HG03135 (cell line): ENCODE measurements around the gene SEC22C.
"Not testable (repeated sequence)": the region's sequence is repeated elsewhere in the genome, so short reads cannot be mapped to it uniquely, and the experiment has no call there.

Experiments
- ATAC-seq: cut with Tn5 transposase; IDR thresholded peaks from one replicate; pipeline ENCODE4 v1.9.1; 2021; ENCODE audit warnings: mild to moderate bottlenecking, moderate library complexity; ENCODE audit not compliant: unreplicated experiment

Gene SEC22C

DNA sequence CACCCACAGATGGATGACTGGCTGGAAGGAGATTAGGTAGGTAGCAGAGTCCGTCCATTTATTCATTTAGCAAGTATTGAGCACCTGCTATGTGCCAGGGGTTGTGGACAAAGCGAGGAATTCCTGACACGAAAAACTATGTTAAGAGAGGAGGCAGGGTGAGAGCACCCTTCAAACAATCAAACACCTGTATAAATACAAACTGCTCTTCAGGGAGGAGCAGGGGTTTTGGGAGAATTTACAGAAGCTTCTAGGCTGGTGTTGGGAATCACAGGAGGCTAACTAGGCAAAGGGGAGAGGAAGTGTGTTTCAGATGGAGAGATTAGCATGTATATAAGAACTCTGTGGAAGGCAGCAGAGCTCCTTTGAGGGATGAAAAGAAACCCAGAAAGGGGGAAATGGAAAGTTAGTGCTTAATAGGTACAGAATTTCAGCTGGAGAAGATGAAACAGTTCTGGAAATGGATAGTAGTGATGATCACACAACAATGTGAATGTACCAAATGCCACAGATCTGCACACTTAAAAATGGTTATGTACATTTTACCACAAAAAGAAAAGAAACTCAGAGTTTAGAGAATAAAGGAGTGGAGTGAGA lies 805 bp upstream of the SEC22C start:
- no peak for ATAC-seq

DNA sequence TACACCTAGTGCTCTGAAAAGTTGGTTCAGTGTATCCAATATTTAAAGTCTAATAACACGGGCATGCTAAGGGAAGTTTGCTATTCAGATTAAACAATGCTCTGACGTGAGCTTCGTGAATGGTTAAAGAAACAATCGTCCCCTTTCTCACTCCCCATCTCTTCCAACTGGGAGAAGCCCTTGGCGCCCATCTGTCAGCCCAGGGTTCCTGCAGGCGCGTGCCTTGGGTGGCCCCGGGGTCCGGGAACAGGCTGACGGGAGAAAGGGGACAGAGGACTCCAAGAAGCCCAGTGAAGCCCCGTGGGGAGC lies 413 bp downstream of the SEC22C start:
- no peak for ATAC-seq

DNA sequence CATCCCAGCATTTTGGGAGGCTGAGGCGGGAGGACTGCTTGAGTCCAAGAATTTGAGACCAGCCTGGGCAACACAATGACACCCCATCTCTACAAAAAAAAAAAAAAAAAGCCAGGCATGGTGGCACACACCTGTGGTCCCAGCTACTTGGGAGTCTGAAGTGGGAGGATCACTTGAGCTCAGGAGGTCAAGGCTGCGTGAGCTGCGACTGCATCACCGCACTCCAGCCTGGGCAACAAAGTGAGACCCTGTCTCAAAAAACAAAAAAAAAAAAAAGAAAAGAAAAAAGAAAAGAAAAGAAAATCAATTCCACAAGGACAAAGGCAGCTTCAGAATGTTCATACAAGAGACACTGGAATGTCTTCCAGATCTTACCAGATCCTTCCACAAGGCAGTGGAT lies 2.4 kb downstream of the SEC22C start:
- not testable (repeated sequence) for ATAC-seq

DNA sequence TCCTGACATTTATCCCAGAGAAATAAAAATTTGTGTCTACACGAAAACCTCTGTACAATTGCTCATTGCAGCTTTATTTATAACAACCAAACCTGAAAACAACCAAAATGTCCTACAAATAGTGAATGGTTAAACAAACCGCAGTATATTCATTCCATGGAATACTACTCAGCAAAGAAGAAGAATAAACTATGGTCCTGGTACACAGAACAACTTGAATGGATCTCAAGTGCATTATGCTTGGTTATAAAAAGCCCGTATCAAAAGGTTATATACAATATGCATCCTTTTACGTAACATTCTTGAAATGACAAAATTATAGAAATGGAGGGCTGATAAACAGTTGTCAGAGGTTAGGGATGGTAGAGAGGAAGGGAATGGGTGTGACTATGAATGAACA lies 3.7 kb downstream of the SEC22C start:
- no peak for ATAC-seq

DNA sequence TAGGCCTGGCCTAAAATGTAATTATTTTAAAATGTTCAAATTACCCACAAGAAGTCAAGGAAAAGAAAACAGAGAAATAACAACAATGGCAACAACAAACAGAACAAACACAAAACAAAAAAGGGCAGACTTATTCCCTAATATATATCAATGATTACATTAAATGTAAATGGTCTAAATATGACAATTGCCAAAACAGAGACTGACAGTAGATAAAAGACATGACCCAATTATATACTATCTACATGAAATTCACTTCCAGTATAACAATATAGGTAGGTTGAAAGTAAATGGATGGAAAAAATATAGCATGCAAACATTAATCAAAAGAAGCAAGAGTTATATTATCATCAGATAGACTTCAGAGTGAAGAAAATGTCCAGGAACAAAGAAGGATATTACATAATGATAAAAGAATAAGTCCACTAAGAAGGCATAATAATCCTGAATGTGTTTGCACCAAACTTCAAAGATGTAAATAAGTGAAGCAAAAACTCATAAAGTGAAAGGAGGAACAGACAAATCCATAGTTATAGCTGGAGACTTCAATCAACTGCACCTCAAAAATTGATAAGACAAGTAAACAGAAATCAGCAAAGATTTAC lies 6.5 kb downstream of the SEC22C start:
- no peak for ATAC-seq

DNA sequence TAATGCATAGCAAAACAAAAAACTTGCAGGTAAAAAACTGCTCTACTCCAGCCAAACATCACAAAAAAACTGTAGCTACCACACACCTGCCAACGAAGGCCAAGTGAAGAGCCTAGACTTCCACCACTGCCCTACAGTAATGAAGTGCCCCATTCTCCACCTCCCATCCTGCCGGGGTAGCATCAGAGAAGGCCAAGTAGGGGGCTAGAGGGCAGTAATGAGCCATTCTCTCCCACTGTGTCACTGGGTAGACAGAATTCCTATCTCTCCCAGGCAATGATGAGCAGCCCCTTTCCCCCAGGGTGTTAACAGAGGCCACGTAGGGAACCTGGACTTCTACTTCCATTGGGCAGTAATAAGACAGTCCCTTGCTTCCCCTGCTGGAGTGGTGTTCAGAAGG lies 9.5 kb downstream of the SEC22C start:
- no peak for ATAC-seq

DNA sequence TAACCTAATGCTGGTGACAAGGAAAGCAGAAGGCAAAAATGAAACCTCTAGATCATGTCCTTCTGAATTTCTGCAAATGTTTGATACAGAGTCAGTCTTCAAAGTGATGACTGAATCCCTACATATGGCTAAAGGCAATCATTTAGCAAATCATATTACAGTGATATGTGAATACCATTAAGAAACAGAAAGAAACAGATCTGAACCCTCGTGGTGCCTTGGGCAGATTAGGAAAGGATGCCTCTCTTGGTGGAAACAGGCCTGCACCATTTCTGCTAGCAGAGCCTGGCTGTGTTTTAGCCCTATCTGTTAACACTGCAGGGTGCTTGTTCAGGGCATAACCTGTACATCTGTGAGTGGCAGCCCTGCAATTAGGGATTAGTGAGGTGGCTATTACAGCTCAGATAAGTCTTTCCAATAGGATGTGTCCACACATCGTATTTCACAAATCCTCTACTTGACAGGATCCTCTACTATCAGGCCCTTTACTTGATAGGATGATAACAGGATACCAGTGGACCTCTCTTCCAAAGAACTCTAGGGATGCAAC lies 12.1 kb downstream of the SEC22C start:
- no peak for ATAC-seq

DNA sequence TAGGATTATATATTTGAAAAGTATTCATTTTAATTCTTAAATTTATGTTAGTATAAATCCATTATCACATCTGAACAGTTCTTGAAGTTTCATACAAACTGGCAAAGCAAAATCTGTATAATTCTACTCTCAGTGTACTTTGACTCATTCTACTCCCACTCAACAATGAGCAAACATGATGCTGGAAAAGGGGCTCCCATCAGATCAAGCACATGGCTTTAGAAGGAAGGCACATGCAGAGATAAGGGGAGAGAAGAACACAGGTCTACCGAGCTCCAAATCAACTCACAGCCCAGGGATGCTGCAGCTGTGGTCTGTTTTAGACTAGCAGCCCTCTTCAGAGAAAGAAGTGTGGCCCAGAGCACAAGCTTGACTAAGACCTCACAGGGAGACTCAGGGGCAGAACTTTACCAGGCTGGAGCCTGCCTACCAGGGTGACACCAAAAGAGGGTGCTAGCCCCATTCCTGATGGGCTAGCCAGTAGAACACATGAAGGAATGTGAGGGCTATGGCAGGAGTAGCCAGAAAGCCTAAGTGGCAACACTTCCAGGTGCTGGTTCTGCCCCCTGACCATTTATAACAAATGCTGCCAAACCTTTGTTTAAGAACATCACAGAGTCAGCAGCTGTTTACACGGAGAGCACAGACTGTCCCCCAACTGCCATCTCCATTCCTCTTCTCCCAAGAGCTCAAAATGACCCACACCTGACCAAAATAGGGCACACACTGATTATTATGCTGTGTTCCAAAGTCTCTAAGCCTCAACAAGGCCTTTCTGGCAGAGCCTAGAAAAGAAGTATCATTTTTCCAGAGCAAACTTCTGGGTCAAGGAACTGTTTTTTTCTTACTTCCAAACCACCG lies 19.5 kb downstream of the SEC22C start:
- no peak for ATAC-seq

DNA sequence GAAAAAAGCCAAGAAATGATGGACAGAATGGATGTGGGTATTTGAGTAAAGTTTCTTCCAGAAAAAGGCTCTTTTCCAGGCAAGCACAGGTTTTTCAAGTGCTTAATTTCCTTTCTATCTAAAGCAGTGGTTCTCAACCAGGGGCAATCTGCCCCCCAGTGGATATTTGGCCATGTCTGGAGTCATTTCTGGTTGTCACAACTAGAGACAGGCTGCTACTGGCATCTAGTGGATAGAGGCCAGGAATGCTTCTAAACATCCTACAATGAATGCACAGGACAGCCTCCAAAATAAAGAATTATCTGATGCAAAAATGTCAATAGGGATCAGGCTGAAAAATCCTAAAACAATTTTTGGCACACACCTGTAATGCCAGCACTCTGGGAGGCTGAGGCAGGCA lies 23.9 kb downstream of the SEC22C start:
- ATAC-seq, result no peak

DNA sequence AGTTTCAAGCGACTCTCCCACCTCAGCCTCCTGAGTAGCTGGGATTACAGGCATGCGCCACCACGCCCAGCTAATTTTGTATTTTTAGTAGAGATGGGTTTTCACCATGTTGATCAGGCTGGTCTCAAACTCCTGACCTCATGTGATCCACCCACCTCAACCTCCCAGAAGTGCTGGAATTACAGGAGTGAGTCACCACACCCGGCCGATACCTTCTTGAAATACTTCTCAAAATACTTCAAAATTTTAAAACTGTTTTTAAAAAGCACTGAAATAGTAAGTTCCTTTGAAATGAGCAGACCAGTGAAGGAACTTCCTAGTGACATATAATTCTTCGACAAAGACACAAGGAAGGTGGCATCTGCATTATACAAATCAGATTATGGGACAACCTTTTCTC lies 24.9 kb downstream of the SEC22C start:
- not testable (repeated sequence) for ATAC-seq

DNA sequence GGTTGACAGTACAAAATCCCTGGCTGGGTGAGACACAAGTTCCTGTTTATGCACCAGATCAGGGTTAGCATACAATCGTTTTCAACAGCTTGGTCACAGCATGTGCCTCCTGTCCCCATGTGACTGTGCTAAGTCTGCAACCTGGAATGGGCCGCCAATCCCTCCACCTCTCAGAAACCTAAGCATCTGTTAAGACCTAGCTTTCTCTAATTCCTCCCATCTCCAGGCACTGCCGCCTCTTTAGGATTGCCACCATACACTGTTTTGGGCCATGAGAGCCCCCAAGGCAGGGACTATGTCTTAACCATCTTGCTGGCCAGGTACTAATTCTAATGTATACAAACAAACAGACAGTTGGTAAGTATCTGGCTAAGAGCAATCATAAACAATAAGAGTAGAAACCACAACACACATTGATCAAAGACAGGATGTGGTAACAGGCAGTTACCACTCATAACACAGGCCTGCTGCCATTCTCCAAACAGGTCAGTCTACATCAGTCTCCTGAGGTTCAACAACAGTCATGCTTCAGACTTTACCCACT lies 25.6 kb downstream of the SEC22C start:
- peak; percentile 92 for ATAC-seq

DNA sequence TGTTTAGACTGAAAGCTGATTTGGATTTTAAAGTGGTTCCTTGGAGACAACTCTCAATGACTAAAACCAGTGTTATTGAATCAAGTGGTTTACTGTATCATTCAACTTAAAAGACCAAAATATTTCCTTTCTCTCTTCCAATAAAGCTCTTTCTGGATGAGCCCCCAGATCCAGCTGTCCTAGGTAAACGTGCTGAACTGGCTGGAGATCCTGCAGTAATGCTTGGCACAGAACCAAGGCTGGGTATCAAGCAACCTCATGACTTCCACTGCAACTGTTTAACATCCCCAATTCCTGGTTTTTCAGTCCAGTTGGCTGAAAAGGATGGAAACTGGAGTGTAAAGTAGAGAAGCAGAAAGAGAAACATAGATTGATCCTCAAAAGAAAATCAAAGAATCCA lies 28.9 kb downstream of the SEC22C start:
- ATAC-seq, result no peak

DNA sequence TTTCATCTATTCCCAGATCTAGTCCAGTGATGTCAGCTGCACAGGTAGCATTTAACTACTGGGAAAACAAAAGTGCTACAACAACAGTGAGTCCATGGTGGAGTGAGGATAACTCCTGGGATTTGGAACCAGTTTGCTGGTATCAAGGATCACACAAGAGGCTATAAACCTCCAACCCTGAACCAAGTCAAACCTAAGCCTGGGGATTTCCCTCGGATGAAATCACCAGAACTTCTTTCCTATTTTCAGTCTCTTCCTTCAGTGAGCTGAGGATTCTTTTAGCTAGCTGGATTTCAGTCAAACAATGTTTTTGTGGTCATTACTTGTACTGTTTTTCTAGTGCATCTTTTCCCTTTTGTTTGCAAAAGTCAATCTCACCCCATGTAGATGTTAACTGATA lies 31.5 kb downstream of the SEC22C start:
- no peak for ATAC-seq

DNA sequence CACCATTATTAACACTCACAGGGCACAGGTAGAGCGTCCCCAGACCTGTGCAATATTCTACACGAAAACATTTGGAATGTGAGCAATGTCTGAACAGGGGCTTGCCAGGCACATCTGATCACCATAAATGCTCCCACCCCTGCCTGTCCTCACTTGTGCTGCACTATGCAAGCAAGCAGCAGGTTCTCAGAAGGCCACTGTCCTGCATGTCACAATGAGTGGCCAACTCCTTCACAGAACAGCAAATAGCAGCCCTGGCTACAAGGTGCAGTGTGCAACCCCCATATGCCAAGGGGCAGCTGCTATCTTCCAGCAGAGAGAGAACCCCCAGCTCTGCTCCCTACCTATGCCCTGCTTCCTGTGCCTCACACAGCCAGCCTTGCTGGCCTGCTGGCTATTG lies 32.6 kb downstream of the SEC22C start:
- ATAC-seq, result no peak

DNA sequence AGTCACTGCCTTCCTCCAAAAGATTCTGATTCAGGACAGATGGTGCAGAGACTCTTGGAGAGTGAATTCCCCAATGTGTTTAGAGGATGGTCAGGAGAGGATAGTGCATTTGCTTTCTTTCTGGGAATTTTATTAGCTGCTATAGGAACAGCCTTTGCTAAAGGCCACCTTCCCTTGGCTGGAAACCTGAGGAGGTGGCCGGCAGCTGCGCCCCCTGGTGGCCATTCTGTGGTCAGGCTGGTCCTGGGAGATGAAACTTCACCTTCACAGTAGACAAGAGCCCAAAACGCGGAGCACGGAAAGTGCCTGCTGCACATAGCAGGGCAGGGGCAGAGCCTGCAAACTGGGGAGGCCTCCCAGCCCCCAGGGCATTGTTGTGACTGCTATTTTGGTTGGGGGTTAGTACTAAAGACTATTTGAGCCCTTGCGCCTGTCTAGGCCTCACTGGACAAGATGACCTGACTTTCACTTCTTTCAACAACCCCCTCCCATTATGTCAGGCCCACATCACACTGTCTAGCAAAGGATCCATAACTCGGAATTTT lies 34.3 kb downstream of the SEC22C start:
- no peak for ATAC-seq

DNA sequence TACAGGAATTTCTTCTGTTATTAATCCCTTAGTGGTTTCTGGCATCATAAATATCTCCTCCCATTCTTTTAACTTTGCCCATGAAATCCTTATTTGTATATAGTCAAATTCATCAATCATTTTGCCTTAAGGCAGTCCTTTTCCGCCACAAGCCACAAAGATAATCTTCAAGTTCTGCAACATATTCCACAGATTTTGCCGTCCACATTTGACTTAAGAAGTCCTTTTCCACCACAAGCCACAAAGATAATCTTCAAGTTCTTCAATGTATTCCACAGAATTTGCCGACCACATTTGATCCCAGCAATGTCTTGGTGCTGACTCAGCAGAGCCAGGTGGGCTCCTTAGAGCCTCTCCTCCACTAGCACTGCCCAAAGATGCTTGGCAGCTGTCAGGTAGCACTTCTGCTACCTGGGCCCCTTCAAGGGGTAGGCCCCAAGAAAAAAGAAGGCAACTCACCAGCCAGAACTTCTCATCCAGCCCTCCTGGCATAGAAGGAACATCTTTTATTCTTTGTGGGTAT lies 35.0 kb downstream of the SEC22C start:
- no peak for ATAC-seq

DNA sequence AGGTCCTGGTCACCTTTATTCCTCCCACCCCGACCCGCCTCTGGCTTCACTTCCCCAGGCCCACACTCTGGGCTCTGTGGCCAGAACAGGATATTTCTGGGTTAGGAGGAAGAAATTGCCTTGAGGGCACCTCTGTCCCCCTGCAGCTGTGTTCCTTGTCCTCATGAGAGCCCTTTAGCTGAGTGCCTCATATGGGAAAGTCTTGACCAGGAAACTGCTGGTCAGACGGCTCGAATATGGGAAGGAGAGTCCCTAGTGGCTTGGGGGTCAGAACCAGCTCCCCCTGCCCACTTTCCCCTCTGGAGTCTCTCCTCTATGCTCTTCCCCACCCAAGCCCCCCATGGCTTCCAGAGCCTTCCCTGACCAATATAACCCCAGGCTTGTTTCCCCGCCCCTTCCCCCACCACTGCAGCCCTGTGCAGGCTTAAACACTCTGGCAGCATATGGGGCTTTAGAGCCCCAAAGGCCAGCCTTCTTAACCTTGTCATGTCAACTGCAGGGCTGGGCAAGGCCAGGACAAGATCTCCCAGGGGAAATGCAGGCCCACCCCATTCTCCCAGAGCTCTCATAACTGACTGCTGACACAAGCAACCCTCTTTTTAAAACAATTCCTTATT lies 36.4 kb downstream of the SEC22C start:
- no peak for ATAC-seq

DNA sequence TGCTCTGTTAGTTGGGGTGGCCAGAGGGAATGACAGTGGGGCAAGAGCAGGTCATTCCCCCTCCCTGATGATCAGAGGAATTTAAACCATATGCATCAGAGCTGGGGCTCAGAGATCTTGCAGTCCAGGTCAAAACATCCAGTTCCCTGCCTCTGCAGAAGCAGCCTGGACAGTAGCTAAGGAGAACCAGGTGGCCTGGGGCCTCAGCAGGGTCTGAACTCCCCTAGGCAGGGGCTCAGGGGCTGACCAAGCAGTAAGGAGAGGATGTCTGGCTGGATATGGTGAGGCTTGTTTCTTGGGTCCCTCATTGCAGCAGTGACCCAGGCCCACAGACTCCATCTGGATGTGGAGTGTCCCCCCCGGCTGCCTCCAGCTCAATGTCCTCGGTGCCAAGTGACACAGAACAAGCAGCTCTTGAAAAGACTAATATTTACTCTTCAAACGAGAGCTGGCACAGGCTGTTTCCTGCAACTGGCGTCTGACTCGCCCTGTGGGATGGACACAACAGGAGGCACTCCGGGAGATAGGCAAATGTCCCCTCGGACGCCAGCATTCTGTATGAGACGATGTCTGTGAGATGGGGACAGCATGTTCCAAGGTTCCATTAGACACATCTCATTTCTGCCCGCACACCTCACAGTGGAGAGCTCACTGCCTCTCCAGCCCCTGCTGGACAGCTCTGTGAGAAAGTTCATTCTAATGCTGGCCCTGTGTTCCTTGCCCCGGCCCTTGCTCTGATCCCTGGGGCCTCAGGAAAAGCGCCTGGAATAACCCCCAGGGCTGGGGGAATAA lies 37.1 kb downstream of the SEC22C start:
- no peak for ATAC-seq

DNA sequence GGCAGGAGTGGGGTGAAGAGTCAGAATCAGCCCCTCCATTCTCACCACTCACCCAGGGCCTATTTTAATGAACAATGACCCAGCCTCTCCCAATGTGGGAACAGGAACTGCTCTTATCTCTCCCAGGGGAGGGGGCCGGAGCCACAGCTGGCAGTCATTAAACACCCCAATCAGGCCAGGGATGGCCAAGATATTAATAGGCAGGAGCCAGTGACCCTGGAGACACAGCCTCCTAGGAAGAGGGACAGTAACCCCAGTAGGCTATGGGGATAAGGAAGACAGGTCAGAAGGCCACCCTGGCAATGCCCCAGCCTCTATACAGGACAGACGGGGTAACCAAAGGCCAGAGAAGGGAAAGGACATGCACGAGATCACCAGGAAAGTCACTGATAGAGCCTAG lies 40.7 kb downstream of the SEC22C start:
- no peak for ATAC-seq
